D341Med (cell line): ENCODE measurements around the gene CACNG3.
"Not testable (repeated sequence)": the region's sequence is repeated elsewhere in the genome, so short reads cannot be mapped to it uniquely, and the experiment has no call there.

ENCODE experiments used
- DNase-seq: peaks from one replicate; pipeline ENCODE4 v3.0.0; 2012; ENCODE audit warnings: low spot score

The CACNG3 gene

GRCh38 chr16:24279982-24280515 lies 23.9 kb downstream of the CACNG3 start:
- no peak for DNase-seq

DNA sequence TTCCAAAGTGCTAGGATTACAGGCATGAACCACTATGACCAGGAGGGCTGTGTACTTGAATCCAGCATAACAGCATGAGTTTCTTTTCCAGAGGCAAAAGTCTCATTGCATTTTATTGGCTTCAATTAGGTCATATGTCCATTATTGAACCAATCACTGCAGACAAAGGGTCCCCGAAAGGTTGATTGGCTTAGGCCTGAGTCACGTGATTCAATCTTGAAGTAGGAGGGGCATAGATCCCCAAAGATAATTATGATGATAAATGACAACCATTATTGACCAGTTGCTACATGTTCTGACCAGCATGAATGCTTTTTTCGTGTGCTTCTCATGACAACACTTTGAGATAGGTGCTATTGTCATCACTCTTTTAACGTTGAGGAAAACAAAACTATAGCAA lies 25.3 kb downstream of the CACNG3 start:
- DNase-seq = no peak

DNA sequence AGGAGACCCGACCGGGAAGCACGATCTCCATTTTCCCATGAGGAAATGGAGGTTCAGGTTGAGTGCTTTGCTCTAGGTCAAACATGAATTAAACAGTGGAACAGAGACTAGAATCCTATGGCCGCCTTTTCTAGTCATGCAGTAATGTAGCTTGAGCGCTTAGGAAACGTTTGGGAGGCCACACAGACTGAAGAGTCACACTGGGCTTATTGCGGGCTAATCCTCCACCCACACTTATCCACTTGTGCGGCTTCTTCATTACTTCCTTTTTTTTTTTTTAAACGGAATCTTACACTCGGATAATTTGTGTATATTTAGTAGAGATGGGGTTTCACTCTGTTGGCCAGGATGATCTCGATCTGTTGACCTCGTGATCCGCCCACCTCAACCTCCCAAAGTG lies 26.0 kb downstream of the CACNG3 start:
- DNase-seq = no peak

DNA sequence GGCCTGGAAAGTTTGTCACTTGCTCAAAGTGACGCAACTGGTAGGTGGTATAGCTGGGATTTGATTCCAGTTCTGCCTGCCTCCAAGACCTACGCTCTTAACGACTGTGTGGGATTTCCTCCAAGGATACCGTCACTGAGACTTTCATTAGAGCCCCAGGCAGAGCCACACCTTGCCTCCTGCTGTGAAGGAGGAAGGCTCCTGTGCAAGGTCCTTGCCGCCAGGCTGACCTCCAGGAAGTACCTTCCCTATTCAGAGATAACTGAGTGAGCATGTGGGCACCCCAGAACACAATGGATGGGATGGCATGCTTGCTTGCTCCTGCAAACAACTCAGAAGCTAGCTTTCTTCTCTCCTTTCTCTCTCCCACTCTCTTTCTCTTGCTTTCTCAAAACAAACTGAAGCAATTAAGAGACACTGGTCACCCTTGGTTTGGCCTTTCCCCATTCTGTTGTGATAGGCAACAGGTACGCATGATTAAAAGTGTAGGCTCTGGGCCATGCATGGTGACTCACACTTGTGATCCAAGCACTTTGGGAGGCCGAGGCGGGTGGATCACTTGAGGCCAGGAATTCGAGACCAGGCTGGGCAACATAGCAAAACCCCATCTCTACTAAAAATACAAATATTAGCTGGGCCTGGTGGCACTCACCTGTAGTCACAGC lies 30.7 kb downstream of the CACNG3 start:
- DNase-seq = no peak

DNA sequence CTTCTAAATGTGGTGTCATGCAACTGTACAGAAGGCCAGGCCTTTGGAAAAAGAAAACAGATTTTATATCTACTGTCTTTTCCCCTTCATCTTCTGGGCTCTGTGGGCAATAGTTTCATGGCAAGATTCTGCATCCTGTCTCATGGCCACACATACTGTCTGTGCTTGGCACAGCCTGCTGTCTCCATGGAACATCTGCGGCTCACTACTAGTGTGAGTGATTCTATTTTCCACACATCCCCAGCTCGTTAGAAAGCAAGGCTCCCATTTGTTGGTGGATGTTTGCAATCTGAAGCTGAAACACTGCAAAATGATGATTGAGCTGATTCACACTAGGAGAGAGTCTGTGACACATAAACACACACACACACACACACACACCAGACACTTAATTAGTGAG lies 32.4 kb downstream of the CACNG3 start:
- DNase-seq = no peak

- no peak for DNase-seq
Measured at GRCh38 chr16:24289166-24289700, 33.1 kb downstream of the CACNG3 start.

DNA sequence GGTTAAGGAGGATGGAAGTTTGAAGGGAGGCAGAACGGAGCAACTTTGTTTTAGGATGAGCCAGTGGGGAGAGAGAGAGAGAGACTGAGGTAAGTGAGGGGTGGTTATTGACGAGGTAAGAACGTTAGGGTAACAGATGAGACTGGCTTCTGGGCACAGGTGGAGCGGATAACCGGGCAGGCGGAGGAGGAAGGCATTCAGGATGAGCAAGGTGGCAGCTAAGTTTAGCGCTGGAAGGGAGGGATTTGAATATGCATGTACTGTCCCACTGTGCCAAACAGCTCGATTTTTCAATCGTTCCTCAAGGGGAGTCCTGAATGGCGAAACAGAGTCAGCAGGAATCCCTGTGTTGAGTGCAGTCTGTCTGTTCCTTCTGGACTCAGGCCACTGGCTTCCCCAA lies 35.8 kb downstream of the CACNG3 start:
- no peak for DNase-seq

DNA sequence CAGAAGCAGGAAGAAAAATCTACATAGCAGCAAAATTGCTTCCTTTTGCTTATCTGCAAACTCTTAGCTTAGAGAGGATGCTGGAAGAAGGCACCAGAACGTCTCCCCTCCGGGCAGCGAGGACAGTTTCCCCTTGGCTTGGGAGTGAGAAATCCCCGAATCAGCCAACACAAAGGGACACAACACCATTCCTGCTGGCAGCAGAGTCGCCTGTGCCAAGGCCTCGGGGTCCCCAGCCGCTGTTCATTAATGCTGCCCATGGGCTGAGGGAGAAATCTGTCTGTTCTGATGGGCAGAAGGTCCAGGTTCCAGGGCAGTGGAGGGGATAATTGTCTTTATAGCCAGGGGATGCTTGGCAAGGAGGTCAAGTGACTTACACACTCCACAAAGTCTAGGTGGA lies 38.0 kb downstream of the CACNG3 start:
- no peak for DNase-seq

- no peak for DNase-seq
Measured at GRCh38 chr16:24297375-24297774, 41.2 kb downstream of the CACNG3 start.

GRCh38 chr16:24298548-24299167 lies 42.5 kb downstream of the CACNG3 start:
- no peak for DNase-seq

GRCh38 chr16:24300750-24301149 lies 44.6 kb downstream of the CACNG3 start:
- not testable (repeated sequence) for DNase-seq

- DNase-seq = no peak
Measured at GRCh38 chr16:24302636-24303035, 46.5 kb downstream of the CACNG3 start.

DNA sequence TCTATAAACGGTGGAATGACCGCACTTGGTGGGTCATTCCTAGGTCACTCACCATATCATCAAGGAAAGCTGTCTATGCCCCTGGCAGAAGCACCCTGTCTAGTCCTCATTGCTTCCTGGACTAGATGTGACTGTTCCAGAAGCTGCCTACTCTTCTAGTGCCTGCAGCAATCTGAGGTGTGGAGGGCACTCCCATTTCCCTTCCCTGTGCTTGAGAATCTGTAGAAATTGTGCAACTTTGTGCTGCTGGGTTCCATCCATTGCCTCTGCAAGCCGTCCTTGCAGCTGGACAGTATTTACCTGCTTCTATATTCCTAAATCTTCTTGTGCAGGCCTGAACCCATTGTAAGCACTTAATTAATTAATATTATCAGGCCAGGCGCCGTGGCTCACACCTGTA lies 52.1 kb downstream of the CACNG3 start:
- DNase-seq = no peak

GRCh38 chr16:24309258-24310142 lies 53.4 kb downstream of the CACNG3 start:
- no peak for DNase-seq

DNA sequence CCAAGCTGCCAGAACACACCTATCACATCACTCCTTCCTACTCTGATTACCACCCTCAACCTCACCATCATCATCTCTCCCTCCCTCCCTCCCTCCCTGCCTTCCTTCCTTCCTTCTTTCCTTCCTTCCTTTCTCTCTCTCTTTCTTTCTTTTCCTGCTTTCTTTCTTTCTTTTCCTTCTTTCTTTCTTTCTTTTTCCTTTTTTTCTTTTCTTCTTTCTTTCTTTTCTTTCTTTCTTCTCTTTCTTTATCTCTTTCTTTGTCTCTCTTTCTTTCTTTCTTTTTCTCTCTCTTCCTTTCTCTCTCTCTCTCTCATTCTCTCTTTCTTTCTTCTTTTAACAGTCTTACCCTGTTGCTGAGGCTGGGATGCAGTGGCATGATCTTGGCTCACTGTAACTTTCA lies 59.2 kb downstream of the CACNG3 start:
- no peak for DNase-seq

DNA sequence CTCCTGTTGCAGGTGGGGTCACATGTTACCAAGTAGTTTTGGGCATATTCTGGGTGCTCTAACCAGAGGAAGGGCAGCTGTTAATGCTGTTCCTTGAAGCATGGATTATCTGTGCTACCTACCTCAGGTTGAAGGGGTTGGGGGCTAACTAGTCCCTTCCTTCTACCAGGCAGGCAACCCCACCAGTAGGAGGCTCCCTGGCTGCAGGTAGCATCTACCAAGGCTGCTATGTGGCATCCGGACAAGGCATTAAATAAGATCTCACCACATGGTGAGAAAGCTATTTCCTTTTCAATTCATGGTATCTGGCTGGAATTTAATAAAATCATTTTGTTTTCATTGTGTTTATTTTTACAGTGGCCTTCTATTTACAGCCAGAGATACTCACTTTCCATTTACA lies 62.5 kb downstream of the CACNG3 start:
- DNase-seq = no peak

DNA sequence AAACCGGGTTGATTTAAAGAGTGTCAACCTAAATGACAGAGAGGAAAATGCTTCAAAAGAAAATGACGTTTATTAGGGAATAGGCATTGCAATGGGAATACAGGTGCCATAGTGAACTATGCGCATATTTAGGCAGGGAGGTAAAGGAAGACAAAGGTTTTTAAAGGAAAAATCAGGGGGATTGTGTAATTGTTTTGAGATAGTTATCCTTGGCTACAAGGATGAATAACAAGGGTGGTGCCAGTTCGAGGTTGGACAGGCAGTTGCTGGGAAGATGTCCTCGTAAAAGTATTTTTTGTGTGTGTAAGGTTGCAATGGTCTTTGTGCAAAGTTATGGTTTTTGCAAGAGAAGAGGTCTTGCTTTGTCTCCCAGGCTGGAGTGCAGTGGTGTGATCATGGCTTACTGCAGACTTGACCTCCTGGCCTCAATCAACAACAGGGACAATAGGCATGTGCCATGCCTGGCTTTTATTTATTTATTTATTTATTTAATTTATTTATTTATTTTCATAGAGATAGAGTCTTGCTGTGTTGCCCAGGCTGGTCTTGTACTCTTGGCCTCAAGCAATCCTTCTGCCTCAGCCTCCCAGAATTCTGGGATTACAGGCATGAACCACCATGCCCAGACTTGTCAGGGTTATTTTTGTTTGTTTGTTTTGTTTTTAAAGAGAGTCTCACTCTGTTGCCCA lies 63.1 kb downstream of the CACNG3 start:
- no peak for DNase-seq

- DNase-seq = no peak
Measured at GRCh38 chr16:24322106-24322505, 66.0 kb downstream of the CACNG3 start.

- DNase-seq = no peak
Measured at GRCh38 chr16:24324421-24324820, 68.3 kb downstream of the CACNG3 start.

DNA sequence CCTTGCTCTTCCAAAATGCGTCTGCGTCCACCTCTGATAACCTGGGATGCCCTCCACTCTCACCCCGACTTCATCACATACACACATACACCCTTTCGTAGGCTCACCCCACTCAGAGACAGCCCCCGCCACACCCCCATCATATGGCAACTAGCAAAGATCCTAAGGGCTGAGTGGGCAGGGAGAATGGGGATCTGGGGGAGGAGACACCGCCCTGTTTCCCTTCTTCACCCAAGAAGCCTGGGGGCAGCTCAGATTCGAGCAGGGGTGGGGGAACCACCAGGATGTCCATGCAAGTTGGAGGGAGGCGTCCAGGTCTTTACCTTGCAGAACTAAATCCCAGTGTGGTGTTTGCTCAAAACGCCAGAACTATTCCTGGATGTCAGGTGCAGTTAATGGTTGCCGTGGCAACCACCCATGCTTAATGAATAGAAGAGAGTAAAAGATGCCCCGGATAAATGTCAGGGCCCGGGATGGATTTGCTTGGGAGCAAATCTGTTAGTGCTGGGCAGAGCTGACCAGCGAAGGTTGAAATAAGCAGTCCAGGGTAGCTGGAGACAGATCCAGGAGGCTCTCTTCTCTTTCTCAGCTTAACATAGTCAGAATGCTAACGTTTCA lies 72.8 kb downstream of the CACNG3 start:
- DNase-seq = no peak

GRCh38 chr16:24332178-24332577 lies 76.0 kb downstream of the CACNG3 start:
- no peak for DNase-seq
